ENCODE data around the gene CD59. TPM values are rescaled to one million over a fixed set of nuclear protein-coding genes. Genes with fewer than 3 reads are reported as not detected.

Gene CD59
- total RNA-seq, 4 donors from 2014 or later, result 321 to 413 (median 356) TPM

GRCh38 chr11:33742249-33742851 is 6.1 kb upstream of the CD59 start:
- TF ChIP-seq, protein P1, sequence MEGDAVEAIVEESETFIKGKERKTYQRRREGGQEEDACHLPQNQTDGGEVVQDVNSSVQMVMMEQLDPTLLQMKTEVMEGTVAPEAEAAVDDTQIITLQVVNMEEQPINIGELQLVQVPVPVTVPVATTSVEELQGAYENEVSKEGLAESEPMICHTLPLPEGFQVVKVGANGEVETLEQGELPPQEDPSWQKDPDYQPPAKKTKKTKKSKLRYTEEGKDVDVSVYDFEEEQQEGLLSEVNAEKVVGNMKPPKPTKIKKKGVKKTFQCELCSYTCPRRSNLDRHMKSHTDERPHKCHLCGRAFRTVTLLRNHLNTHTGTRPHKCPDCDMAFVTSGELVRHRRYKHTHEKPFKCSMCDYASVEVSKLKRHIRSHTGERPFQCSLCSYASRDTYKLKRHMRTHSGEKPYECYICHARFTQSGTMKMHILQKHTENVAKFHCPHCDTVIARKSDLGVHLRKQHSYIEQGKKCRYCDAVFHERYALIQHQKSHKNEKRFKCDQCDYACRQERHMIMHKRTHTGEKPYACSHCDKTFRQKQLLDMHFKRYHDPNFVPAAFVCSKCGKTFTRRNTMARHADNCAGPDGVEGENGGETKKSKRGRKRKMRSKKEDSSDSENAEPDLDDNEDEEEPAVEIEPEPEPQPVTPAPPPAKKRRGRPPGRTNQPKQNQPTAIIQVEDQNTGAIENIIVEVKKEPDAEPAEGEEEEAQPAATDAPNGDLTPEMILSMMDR (IDR thresholded peaks at IDR 0.05; ENCODE audit: low read depth), result no peak

GRCh38 chr11:33741806-33742205 is 5.6 kb upstream of the CD59 start:
- TF ChIP-seq, protein P1 (IDR thresholded peaks at IDR 0.05; ENCODE audit: low read depth), result no peak

DNA sequence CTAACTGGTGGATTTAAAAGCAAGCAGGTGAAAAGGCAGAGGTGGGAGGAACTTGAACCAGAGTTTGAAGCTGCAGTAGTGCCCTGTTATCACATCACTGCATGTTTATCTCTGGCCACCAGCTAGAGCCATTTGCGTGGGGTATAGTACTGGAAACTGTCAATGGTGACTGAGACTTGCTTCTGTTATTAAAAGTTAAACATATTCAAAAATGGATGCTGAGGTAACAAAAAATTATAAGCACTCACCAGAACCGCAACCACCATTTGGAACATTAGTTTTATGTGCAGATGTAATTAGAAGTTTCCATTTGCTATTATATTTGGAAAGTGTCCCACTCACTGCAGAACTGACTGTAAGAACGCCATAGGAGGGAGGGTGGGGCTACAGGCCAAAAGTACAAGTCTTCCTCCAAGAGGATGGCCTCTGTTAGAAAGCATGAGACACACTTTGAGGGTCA is 1.2 kb upstream of the CD59 start:
- TF ChIP-seq, protein P1 (IDR thresholded peaks at IDR 0.05; ENCODE audit: low read depth), result no peak

GRCh38 chr11:33735271-33736147 is 714 bp downstream of the CD59 start:
- TF ChIP-seq, protein P1 (IDR thresholded peaks at IDR 0.05; ENCODE audit: low read depth), result no peak

DNA sequence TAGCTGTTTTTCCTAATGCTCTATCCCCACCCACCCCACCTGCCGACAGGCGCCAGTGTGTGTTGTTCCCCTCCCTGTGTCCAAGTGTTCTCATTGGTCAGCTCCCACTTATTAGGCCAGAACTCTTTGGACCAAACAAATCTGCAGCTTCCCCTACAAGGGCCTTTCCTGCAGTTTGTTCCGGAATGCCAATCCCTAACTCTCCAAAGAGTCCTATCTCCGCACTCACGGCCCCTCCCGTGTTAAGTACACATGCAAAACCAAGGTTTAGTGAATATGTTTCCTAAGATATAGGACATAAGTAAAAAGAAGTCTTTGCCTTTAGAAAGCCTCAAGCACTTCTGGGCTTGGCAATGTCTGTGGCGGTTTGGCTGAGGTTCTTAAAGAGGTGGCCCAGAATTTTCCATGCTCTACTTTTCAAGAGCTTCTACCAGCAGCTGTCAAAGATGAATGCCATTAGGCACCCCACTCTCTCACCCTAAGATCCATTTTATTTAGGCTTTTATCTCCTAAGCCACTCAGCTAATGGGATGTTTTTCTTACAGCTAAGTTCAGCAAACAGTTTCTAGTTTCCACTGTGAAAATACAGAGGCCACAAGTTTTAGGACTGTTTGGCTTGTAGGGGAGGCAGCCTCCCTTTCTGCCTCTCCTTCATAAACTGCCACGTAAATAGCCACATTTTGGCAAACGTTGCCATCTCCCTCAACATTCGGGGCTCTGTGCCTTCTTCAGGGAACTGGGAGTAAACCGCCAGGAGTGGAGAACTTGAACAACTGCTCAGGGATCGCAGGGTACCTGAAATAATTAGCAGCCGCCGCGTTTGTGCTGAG is 1.6 kb downstream of the CD59 start:
- TF ChIP-seq, protein P1 (IDR thresholded peaks at IDR 0.05; ENCODE audit: low read depth), result no peak

GRCh38 chr11:33733980-33734379 is 2.2 kb downstream of the CD59 start:
- TF ChIP-seq, protein P1 (IDR thresholded peaks at IDR 0.05; ENCODE audit: low read depth), result no peak
